ENCODE results near the gene EEF1G. TPM values are rescaled to one million over a fixed set of nuclear protein-coding genes. Genes with fewer than 3 reads are reported as not detected.
A peak's percentile ranks its signal among the peaks of the same experiment; 100 is the strongest.
"Not testable (repeated sequence)": the region's sequence is repeated elsewhere in the genome, so short reads cannot be mapped to it uniquely, and the experiment has no call there.

The EEF1G gene
- total RNA-seq, 3 donors from 2014 or later (not counting 1 experiment from before 2014, with no cell fraction given): 628 to 754 (median 714) TPM

GRCh38 chr11:62592146-62592815 lies 18.6 kb upstream of the EEF1G start:
- peaks cover 32% of the 10 kb centered on the region for H3K4me1 ChIP-seq (ENCODE audit: control insufficient read depth, insufficient read depth, low read length)
- H3K4me3 Mint-ChIP-seq: peak overlapping the region; percentile 98
- H3K27ac Mint-ChIP-seq: peak overlapping the region; percentile 94 to 97
- no peaks in the 10 kb centered on the region for H3K9me3 ChIP-seq (ENCODE audit: control insufficient read depth, insufficient read depth, low read length)
- intact Hi-C loops (cut with micrococcal nuclease): loop anchor here (5.0 kb wide), 3 partner anchors 85 to 290 kb away; partner anchors contain the start of genes SLC3A2 and UBXN1
- H3K27me3 ChIP-seq (ENCODE audit: control insufficient read depth, insufficient read depth, low read length): no peaks in the 10 kb centered on the region
- H3K9me3 Mint-ChIP-seq: no peaks in the 10 kb centered on the region
- ATAC-seq: no peak
- TF ChIP-seq, protein P1, sequence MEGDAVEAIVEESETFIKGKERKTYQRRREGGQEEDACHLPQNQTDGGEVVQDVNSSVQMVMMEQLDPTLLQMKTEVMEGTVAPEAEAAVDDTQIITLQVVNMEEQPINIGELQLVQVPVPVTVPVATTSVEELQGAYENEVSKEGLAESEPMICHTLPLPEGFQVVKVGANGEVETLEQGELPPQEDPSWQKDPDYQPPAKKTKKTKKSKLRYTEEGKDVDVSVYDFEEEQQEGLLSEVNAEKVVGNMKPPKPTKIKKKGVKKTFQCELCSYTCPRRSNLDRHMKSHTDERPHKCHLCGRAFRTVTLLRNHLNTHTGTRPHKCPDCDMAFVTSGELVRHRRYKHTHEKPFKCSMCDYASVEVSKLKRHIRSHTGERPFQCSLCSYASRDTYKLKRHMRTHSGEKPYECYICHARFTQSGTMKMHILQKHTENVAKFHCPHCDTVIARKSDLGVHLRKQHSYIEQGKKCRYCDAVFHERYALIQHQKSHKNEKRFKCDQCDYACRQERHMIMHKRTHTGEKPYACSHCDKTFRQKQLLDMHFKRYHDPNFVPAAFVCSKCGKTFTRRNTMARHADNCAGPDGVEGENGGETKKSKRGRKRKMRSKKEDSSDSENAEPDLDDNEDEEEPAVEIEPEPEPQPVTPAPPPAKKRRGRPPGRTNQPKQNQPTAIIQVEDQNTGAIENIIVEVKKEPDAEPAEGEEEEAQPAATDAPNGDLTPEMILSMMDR (IDR thresholded peaks at IDR 0.05): no peak
- H3K36me3 Mint-ChIP-seq: peaks cover 7% of the 10 kb centered on the region
- H3K4me1 Mint-ChIP-seq: peaks cover 32 to 43% of the 10 kb centered on the region in 2 donors
- no peak for DNase-seq
- 11% methylated on average over 16 of the region's 17 CpGs for WGBS (ENCODE audit: insufficient coverage)
- peak overlapping the region; percentile 90 for H3K27ac ChIP-seq (ENCODE audit: low read length)
- H3K4me3 ChIP-seq (ENCODE audit: low read length): peak overlapping the region; percentile 58
- H3K27me3 Mint-ChIP-seq (ENCODE audit: low read depth in 2 of 2): no peaks in the 10 kb centered on the region
- peaks cover 45% of the 10 kb centered on the region for H3K36me3 ChIP-seq (ENCODE audit: control insufficient read depth, insufficient read depth, low read length)

DNA sequence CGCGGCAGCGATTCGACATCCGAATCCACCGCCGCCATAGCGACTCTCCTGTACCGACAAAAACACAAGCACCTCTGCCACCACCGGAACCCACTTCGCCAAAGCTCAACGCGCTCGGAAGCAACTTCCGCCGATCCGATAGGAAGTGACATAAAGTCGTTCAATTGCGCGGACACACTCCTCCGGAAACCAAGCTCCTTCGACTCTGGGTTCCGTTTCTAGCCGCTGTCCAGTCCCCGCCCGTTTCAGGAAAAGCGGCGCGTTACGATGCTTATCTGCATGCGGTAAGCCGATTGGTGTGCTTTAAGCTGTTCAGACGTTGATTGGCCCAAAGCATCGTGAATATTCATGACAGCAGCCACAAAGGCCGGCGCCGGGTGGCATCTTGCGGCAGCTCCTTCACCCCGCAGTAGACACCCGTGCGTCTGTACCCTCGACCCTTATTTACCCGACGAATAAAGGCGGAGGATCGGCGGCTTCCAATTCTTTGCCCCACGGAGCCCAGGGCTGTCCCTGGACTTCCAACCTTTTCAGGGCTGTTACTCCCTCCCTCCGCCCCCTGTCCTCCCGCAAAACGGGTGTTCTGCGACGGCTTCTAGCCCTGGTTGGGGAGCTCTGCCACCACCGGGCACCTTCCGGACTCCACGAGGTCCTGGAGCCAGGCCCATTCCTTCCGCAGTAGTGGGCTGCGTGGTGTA lies 17.9 kb upstream of the EEF1G start, which contains the start of gene TUT1:
Gene TUT1 (minus strand): TSS at position 76 of the 698 bp plus-strand sequence. CDS start 38 bp downstream, at position 38.
- Histone ChIP-seq H3K36me3 (ENCODE audit: control insufficient read depth, insufficient read depth, low read length) (peaks cover 40% of the 10 kb centered on the region), H3K27ac (ENCODE audit: low read length) (peak within 1 kb of the TSS; percentile 90), H3K4me1 (ENCODE audit: control insufficient read depth, insufficient read depth, low read length) (peaks cover 32% of the 10 kb centered on the region), H3K4me3 (ENCODE audit: low read length) (peak within 1 kb of the TSS; percentile 58), H3K27me3 (ENCODE audit: control insufficient read depth, insufficient read depth, low read length) (no peaks in the 10 kb centered on the region), H3K9me3 (ENCODE audit: control insufficient read depth, insufficient read depth, low read length) (no peaks in the 10 kb centered on the region)
- Mint-ChIP-seq H3K4me1 (peaks cover 32 to 40% of the 10 kb centered on the region in 2 donors), H3K36me3 (peaks cover 7% of the 10 kb centered on the region), H3K27me3 (ENCODE audit: low read depth in 2 of 2) (no peaks in the 10 kb centered on the region), H3K4me3 (peak within 1 kb of the TSS; percentile 98), H3K27ac (peak within 1 kb of the TSS; percentile 94 to 97), H3K9me3 (no peaks in the 10 kb centered on the region)
- intact Hi-C loops (cut with micrococcal nuclease): loop anchor here (1.0 to 5.0 kb wide), 9 partner anchors 8 to 291 kb away; partner anchors contain the start of genes BSCL2, C11orf98, CSKMT and GNG3
- ATAC-seq (peak; percentile 84 to 95 (median 87)), DNase-seq (peak; percentile 91 to 99)
- TF ChIP-seq, protein P1 (IDR thresholded peaks at IDR 0.05): no peak
- under 1% methylated on average over 58 of the region's 58 CpGs for WGBS (ENCODE audit: insufficient coverage)

GRCh38 chr11:62588966-62589637 lies 15.4 kb upstream of the EEF1G start:
- TF ChIP-seq, protein P1 (IDR thresholded peaks at IDR 0.05): no peak
- no peaks in the 10 kb centered on the region for H3K9me3 Mint-ChIP-seq
- H3K4me1 Mint-ChIP-seq: peaks cover 27 to 34% of the 10 kb centered on the region in 2 donors

GRCh38 chr11:62585356-62585755 lies 11.7 kb upstream of the EEF1G start:
- intact Hi-C loops (cut with micrococcal nuclease); H3K4me1 Mint-ChIP-seq; H3K36me3 Mint-ChIP-seq; H3K27ac ChIP-seq (ENCODE audit: low read length); H3K27me3 Mint-ChIP-seq (ENCODE audit: low read depth in 2 of 2); H3K27me3 ChIP-seq (ENCODE audit: control insufficient read depth, insufficient read depth, low read length); ATAC-seq; H3K4me3 ChIP-seq (ENCODE audit: low read length); H3K9me3 ChIP-seq (ENCODE audit: control insufficient read depth, insufficient read depth, low read length); H3K4me1 ChIP-seq (ENCODE audit: control insufficient read depth, insufficient read depth, low read length); H3K27ac Mint-ChIP-seq; H3K4me3 Mint-ChIP-seq; DNase-seq; H3K9me3 Mint-ChIP-seq: not testable (repeated sequence)
- peaks cover 30% of the 10 kb centered on the region for H3K36me3 ChIP-seq (ENCODE audit: control insufficient read depth, insufficient read depth, low read length)
- WGBS (ENCODE audit: insufficient coverage): 98% methylated on average over 7 of the region's 7 CpGs

More at GRCh38 chr11:62588966-62589637, 15.4 kb upstream of the EEF1G start:
- Histone ChIP-seq H3K36me3 (ENCODE audit: control insufficient read depth, insufficient read depth, low read length) (peaks cover 23% of the 10 kb centered on the region), H3K4me1 (ENCODE audit: control insufficient read depth, insufficient read depth, low read length) (peaks cover 32% of the 10 kb centered on the region), H3K4me3 (ENCODE audit: low read length) (no peak overlapping the region), H3K9me3 (ENCODE audit: control insufficient read depth, insufficient read depth, low read length) (no peaks in the 10 kb centered on the region), H3K27me3 (ENCODE audit: control insufficient read depth, insufficient read depth, low read length) (no peaks in the 10 kb centered on the region), H3K27ac (ENCODE audit: low read length) (no peak overlapping the region)
- 79% methylated on average over 15 of the region's 18 CpGs for WGBS (ENCODE audit: insufficient coverage)
- no peak for ATAC-seq
- peak overlapping the region in 1 of 2 donors; percentile 97 for H3K27ac Mint-ChIP-seq
- intact Hi-C loops (cut with micrococcal nuclease): no loop called here
- peak overlapping the region; percentile 98 for H3K4me3 Mint-ChIP-seq
- DNase-seq: peak in 1 of 2 donors; percentile 43
- no peaks in the 10 kb centered on the region for H3K36me3 Mint-ChIP-seq
- no peaks in the 10 kb centered on the region for H3K27me3 Mint-ChIP-seq (ENCODE audit: low read depth in 2 of 2)

DNA sequence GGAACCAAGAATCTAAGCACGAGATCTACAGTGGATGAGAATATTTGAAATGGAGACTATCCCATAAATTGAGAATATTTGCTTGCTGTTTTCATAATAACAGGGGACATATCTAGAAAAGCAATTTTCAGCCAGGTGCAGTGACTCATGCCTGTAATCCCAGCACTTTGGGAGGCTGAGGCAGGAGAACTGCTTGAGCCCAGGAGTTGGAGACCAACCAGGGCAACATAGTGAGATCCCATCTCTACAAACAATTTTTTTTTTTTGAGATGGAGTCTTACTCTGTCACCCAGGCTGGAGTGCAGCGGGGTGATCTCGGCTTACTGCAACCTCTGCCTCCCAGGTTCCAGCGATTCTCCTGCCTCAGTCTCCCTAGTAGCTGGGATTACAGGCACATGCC lies 8.0 kb upstream of the EEF1G start:
- DNase-seq; H3K27me3 Mint-ChIP-seq (ENCODE audit: low read depth in 2 of 2); H3K4me1 Mint-ChIP-seq; H3K9me3 ChIP-seq (ENCODE audit: control insufficient read depth, insufficient read depth, low read length); H3K4me3 ChIP-seq (ENCODE audit: low read length); H3K27me3 ChIP-seq (ENCODE audit: control insufficient read depth, insufficient read depth, low read length); intact Hi-C loops (cut with micrococcal nuclease); H3K27ac ChIP-seq (ENCODE audit: low read length); ATAC-seq; H3K4me1 ChIP-seq (ENCODE audit: control insufficient read depth, insufficient read depth, low read length); H3K36me3 Mint-ChIP-seq; H3K4me3 Mint-ChIP-seq; H3K27ac Mint-ChIP-seq; H3K9me3 Mint-ChIP-seq: not testable (repeated sequence)
- whole genome bisulfite sequencing (ENCODE audit: insufficient coverage): 97% methylated on average over 4 of the region's 4 CpGs
- H3K36me3 ChIP-seq (ENCODE audit: control insufficient read depth, insufficient read depth, low read length): peaks cover 36% of the 10 kb centered on the region

Data from natural killer cell (primary cell).